NK-92 (cell line): ENCODE data around the gene PTPN12.
"Not testable (repeated sequence)": the region's sequence is repeated elsewhere in the genome, so short reads cannot be mapped to it uniquely, and the experiment has no call there.

Source experiments
- DNase-seq: peaks from one replicate; lab custom pipeline; 2025; ENCODE audit not compliant: unreplicated experiment; lab: John Stamatoyannopoulos, UW

Gene PTPN12

DNA sequence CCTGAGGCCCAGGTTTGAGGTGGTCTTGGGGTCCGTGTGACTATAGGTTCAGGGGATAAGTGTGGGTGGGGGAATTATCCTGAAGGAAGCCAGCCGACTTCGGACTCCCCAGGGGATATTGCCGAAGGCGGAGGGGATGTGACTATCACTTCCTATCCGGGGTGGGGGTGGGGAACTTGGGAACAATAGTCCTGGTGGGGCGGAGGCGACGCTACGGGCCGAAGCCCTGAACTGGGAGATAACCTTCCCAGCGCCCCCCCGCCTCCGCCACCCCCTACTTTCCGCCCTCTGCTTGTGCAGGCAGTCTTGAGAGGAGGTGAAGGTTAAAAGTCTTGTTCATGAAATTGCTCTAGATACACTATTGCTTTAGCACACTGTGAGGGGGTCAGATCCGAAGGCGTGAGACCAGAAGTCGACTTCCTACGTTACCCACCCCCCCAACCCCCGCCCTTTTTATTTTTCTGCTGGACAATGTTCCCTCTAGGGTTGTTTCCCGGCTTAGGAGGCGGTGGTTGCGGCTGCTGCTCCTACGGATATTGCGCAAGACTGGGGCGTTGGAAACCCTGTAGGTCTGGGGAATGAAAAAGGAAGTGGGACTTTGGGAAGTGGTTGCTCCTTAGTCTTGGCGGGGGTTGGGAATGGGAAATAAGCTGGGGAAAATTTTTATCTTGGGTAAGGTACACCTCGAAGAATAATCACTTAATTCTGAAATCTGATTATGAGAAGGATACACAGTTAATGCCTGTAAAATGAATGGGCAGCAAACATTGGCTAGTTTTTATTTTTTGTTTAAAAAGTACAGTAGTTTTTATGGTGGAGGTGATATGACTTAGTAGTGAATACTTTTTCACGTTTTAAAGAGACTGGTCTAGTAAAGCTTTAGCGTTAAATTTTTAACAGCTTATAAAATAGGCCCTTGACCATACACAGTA is 1.5 kb downstream of the PTPN12 start:
- DNase-seq, result no peak

DNA sequence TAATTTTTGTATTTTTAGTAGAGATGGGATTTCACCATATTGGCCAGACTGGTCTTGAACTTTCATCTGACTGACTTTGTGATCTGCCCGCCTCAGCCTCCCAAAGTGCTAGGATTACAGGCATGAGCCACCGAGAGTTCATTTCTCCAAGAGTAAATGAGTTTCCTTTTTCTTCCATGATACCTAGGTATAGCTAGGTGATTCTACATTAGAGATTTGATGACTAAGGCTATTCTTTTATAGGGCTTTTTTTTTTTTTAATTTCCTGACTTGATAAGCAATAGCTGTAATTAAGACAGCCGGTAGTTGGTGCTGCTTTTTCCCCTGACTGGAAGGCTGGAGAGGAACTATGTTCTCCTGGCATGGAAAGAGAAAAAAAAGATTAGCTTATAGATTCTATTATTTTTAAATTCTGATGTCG is 3.3 kb downstream of the PTPN12 start:
- DNase-seq, result no peak

DNA sequence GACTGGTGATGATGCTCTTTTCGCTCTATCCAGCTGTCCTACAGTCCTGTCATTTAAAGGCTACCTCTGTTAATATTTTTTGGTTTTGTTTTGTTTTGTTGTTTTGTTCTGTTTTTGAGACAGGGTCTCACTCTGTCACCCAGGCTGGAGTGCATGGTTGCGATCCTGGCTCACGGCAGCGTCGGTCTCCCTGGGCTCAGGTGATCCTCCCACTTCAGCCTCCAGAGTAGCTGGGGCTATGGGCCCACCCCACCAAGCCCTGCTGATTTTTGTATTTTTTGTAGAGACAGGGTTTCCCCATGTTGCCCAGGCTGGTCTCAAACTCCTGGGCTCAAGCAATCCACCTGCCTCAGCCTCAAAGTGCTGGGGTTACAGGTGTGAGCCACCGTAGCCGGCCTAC is 3.9 kb downstream of the PTPN12 start:
- DNase-seq, result not testable (repeated sequence)

DNA sequence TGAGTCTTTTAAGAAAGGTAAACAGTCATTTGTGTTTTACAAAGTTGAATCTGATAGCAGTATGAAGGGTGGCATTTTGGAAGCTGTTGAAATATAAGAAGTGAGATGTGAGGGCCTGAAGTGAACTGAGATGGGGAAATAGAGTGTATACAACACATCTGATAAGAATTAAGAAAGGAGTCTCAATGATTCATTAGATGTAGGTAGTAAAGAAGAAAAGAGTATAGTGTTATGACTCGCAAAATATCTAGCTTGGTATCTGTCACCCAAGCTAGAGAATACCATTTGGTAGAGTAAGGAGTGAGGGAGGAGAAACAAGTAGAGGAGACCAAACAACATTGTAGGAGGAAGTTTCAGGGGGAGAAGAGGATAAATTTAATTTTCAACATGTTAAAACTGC is 5.3 kb downstream of the PTPN12 start:
- DNase-seq, result no peak

DNA sequence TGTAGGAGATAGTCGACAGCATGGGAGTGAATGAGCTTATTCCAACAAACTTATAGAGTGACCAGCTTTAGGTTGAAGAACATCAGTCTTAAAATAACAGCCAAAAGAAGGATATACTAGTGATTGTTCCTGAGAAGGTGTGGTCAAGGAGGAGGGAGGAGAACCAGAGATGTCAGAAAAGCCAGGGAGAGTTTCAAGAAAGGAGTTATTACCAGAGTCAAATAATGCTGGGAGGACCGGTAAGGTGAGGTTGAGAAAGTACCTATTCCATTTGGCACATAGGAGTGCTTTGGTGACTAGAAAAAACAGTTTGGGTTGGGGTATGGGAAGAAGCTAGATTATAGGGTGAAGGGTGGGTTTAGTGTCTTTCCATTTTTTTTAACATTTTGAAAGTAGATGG is 5.8 kb downstream of the PTPN12 start:
- DNase-seq, result no peak

DNA sequence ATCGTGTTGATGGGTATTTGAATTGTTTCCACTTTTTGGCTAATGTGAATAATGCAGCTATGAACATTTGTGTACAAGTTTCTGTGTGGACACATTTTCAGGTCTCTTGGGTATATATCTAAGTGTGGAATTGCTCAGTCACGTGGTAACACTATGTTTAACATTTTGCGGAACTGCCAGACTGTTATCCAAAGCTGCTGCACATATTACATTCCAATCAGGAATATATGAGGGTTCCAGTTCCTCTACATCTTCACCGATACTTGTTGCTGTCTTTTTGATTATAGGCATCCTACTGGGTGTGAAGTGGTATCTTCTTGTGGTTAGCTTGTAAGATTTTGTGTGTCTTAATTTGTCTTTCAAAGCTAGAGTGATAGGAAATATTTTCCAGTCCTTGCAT is 6.8 kb downstream of the PTPN12 start:
- DNase-seq, result no peak

DNA sequence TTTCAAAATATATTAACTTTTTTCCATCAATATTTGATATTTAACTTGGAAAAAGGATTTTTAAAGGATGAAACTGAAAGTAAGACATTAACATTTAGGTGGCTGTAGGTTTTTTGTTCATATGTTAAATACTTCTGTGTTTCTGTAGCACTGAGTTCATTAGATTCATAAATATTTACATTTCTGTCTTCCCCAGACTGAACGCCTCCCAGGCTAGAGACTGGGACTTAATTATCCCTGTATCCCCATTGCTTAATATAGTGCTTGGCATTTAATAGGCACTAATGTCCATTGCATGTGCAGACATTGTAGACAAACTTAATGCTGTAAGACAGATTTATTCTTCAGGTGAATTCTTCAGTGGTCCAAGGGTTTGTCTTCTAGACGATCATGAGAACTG is 7.4 kb downstream of the PTPN12 start:
- no peak for DNase-seq

DNA sequence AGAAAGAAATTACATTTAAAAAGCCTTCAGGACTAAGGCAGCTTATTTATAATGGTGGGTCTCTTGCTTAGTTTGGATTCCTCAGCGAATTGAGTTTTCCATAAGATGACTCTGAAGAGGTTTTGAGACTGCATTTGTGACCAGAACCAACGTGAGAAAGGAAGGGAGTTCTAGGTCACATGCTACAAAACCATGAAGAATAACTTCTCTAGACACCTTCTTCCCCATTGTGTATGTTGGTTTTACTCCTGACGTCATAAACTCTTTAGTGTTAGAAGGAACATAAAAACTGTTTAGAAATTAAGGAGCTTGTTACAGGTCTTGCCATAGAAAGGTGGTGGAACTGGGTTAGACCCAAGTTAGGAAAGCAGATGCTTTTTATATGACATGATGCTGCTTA is 11.1 kb downstream of the PTPN12 start:
- no peak for DNase-seq

DNA sequence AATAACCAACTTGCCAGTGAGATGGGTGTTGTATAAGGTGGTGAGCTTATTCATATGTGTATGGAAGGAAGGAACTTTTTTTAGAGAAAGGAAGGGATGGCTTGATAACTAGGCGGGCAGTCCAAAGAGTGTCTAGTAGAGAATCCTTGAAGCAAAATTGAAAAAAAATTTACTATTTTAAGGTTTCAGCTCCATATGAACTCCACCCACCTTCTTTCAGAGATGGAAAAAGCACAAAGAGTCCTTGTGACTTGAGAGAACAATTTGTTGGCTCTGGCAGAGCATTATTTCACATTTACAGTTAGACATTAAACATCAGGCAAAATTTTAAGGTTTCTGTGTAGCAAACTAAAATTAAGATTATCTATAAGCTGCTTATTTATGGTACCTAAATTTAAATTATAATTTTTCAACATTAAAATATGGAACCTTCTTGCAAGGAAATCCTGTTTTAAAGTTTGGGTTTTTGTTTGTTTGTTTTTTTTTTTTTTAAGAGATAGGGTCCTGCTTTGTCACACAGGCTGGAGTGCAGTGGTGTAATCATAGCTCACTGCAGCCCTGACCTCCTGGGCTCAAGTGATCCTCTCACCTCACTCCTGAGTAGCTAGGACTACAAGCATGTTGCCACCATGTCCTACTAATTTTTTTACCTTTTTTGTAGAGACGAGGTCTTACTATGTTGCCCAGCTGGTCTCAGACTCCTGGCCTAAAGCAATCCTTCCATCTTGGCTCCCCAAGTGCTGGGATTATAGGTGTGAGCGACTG is 12.2 kb downstream of the PTPN12 start:
- DNase-seq, result no peak

DNA sequence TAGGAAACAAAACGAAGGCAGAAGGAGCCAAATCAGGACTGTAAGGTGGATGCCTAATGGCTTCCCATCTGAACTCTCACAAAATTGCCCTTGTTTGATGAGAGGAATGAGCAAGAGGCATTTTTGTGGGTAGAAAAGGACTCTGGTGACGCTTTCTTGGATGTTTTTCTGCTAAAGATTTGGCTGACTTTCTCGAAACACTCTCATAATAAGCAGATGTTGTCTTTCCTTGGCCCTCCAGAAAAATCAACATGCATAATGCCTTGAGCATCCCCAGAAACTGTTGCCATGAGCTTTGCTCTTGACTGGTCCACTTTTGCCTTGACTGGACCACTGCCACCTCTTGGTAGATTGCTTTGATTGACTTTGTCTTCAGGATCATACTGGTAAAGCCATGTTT is 13.5 kb downstream of the PTPN12 start:
- no peak for DNase-seq

DNA sequence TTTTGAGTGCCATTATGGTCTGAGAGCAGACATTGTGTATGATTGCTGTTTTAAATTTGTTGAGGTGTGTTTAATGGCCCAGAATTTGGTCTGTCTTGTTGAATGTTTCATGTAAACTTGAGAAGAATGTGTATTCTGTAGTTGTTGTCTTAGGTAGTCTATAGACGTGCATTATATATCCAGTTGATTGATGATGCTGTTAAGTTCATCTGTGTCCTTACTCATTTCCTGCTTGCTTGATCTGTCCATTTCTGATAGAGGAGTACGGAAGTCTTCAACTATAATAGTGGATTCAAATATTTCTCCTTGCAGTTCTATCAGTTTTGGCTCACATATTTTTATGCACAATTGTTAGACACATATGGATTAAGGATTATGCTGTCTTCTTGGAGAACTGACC is 16.0 kb downstream of the PTPN12 start:
- no peak for DNase-seq

DNA sequence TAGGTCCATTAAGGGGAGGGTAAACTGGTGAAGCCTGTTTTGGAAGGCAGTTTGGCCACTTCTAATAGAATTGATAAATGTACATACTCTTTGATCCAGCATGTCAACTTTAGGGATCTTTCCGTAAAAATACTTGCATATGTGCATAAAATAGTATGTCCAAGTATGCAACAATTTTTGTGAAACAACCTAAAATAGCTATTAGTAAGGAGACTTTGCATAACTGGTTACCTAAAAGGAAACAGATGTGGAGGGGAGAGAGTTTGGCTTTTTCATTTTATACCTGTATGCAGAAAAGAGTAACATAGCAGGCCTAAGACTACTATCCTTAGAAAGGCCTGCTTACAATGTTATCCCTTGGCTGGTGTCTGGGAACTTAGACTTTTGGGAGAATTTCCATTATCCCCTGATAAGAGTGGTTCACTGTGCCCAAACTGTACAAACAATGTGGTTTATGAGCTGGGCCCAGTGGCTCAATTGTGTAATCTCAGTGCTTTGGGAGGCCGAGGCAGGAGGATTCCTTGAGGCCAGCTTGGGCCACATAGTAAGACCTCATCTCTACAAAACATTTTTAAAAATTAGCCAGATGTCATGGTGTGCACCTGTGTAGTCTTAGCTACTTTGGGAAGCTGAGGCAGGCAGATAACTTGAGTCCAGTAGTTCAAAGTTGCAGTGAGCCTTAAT is 21.3 kb downstream of the PTPN12 start:
- DNase-seq, result no peak

DNA sequence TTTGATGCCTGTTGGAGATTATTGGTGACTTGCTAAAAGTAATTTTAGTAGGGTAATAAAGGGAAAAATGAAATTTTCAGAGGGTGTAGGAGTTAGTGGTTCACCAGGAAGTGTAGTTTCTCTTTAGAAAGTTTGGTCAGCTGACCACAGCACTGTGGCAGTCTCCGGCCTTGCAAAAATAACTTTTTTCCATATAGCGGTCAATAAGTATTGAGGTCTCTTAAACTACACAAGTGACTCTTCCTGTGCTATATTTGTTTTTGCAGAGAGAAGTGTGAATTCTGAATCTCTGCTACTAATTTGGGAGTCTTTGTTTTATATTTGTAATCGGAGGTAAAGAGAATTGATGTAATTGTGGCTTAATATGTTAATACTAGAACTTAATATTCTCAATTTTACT is 24.3 kb downstream of the PTPN12 start:
- no peak for DNase-seq

DNA sequence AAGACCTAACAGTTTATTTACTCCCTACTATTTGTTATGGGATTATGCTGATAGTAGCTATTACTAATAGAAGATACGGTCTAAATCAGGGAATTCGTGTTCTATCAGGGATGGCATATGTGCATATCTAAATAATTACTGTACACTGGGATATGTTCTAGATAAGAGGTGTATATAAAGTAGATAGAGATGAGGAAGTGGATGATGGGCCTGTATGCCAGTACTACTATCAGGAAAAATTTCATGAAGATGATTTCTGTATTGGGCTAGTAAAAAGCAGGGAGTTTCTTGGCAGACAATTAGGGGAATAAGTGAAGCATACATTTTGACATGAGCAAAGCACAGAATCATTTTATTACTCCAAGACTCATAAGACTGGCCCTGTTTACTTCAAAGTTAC is 26.2 kb downstream of the PTPN12 start:
- no peak for DNase-seq

DNA sequence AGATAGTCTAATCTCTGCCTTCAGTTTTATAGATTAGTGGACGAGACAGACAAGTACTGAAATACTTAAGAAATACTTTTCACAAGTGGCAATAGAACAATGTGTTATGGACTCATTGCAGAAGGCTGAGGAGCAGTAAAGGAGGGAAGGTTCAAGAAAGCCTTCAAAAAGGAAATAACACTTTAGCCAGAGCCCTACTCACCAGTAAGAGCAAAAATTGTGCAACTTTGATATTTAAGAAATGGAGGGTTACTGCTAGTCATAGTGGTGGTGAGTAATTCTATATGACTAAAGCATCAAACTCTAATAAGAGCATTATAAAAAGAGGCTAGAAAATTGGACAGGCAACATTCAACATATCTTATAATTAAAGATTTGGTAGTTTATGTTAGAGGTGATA is 28.8 kb downstream of the PTPN12 start:
- DNase-seq, result no peak

DNA sequence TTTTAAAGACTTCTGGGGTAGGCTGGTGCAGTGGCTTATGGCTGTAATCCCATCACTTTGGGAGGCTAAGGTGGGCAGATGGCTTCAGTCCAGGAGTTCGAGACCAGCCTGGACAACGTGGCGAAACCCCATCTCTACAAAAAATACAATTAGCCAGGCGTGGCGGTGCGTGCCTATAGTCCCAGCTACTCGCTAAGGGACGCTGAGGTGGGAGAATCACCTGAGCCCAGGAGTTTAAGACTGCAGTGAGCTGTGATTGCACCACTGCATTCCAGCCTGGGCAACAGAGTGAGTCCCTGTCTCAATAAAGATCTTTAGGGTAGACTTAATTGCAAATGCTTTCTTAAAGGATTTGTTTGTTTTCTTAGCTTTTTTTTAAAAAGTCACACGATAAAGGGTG is 29.3 kb downstream of the PTPN12 start:
- DNase-seq, result no peak

DNA sequence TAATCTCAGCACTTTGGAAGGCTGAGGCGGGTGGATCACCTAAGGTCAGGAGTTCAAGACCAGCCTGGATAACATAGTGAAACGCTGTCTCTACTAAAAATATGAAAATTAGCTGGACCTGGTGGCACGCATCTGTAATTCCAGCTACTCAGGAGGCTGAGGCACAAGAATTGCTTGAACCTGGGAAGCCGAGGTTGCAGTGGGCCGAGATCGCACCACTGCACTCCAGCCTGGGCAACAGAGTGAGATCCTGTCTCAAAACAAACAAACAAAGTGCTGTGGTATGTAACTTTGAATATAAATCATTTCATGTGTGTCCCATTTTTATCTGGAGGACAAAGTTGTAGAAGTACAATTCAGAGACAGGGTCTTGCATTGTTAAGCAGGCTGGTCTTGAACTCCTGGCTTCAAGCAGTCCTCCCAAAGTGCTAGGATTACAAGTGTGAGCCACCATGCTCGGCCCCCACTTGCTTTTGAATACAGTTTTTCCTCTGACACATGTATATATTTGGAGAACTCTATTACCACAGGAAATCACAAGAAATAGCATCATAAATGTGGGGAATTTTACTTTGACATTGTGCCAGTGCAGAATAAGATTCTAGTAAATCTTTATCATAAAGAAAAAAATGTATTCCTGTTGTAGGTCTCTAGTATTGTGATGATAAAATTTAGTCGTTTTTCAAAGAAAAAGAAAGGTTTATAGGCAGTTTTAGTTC is 32.6 kb downstream of the PTPN12 start:
- DNase-seq, result no peak

DNA sequence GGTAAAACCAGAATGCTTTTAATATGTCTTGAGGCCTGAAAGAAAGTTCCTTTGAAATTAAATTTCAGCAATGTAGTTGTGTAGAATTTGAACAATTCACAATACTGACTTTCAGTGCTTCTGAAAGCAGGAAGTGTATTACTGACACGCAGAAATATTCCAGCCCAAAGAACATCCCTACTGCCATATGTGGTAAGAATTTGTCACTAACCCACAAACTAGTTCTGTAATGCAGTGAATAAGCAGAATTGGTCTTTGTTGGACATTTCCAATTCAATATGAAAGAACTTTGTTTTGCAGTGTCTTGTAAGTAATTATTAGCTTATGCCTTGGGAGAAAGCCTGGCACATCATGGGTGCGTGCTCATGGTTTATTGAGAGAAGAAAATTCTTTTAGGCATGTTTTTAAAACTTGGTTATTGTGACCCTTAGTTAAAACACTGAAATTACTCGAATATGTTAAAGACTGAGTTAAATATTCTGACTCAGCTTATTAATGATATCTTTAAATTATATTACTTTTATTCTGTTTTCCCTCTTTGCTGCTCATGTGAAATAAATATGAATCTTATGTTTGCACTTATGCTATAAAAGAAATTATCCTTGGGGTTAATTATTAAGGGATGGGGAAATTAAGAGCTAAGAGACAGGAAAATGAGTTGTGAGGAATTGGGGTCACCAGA is 33.4 kb downstream of the PTPN12 start:
- no peak for DNase-seq

DNA sequence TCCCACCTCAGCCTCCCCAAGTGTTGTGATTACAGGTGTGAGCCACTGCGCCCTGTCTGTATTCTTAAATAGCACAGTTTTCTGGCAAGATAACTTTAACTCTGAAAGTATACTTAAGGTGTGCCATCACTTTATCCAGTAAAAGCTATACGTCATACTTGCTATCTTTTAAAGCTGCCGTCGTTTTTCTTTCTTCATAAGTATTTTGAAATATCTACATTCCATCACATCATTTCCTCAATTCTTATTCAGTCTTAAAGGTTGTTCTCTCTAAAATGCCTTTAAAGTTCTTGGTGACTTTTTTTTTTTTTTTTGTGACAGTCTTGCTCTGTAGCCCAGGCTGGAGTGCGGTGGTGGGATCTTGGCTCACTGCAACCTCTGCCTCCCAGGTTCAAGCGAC is 34.7 kb downstream of the PTPN12 start:
- no peak for DNase-seq

DNA sequence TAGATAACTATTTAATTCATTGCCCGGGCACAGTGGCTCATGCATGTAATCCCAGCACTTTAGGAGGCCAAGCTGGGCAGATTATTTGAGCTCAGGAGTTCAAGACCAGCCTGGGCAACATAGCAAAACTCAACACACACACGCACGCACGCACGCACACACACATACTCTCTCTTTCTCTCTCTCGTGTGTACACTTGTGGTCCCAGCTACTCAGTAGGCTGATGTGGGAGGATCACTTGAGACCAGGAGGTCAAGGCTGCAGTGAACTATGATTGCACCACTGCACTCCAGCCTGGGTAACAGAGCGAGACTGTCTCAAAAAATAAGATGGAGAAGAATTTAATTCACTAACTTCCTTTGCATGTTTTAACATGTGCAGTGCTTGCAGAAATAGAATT is 38.1 kb downstream of the PTPN12 start:
- DNase-seq, result no peak

DNA sequence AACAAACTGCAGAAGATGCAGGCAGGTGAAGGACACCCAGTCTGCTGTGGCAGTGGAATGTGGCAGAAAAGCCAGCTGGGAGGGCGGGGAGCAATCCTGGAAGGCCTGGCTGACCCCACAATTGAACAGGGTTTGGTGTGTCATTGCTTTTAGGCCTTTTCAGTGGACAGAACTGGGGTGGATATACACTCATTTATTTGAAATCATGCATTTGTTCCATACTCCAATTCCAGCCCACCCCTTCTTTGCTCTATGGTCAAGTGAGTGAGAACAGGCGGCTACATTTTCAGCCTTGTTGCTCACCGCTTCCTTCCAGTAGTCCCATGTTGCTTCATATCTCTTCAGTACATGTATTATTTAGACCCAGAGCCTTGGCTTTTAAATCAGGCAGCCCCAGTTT is 39.8 kb downstream of the PTPN12 start:
- DNase-seq, result no peak
